Muscle of leg (tissue), 11 donors: ENCODE measurements around the gene ADARB2. TPM values are rescaled to one million over a fixed set of nuclear protein-coding genes. Genes with fewer than 3 reads are reported as not detected.

ENCODE experiments used
- DNase-seq: peaks from one replicate; pipeline ENCODE4 v3.0.0; 2013
- H3K27ac ChIP-seq: one replicate; pipeline ENCODE4 v1.5.1; 2013; ENCODE audit warnings: mild to moderate bottlenecking, low read length, control low read depth
- H3K27me3 ChIP-seq: one replicate; pipeline ENCODE4 v1.6.1; 2013; ENCODE audit warnings: low read length; ENCODE audit not compliant: control insufficient read depth, insufficient read depth
- H3K36me3 ChIP-seq: one replicate; pipeline ENCODE4 v1.6.1; 2013; ENCODE audit warnings: low read length; ENCODE audit not compliant: control insufficient read depth, insufficient read depth
- H3K4me1 ChIP-seq: one replicate; pipeline ENCODE4 v1.6.1; 2013; ENCODE audit warnings: low read length; ENCODE audit not compliant: control insufficient read depth, insufficient read depth
- H3K4me3 ChIP-seq: one replicate; pipeline ENCODE4 v1.5.1; 2013; ENCODE audit warnings: low read length, control low read depth
- H3K9me3 ChIP-seq: replicated peaks from 2 replicates; pipeline ENCODE4 v1.6.1; 2013; ENCODE audit warnings: low read depth, low read length; ENCODE audit not compliant: control insufficient read depth
- WGBS: methylation state at CpG from one replicate; pipeline ENCODE4 v1.1.5; 2013; ENCODE audit warnings: missing lambda C conversion rate; ENCODE audit not compliant: insufficient coverage; 5-methylcytosine and 5-hydroxymethylcytosine counted together
- polyA plus RNA-seq, 8 donors: library from polyadenylated mRNA; unstranded; fragments of 120-200 nt; gene quantifications; one replicate each; pipeline versions ENCODE4 v1.2.1 to v1.2.3, GENCODE V29; 2013; ENCODE audit warnings: inconsistent platforms in 1 of 8, low replicate concordance in 1 of 8; ENCODE audit not compliant: insufficient read length in 8 of 8, insufficient read depth in 1 of 8
- total RNA-seq: library from RNA; stranded (reverse); fragments of 120-200 nt; gene quantifications from one replicate; pipeline ENCODE4 v1.2.4, GENCODE V29; 2013

ADARB2 gene
- total and polyA plus RNA-seq, 9 donors, result 0.13 to 0.38 (median 0.23) TPM

- Histone ChIP-seq H3K36me3 (no peaks in the 10 kb centered on the region), H3K4me3 (no peak overlapping the region), H3K9me3 (no peaks in the 10 kb centered on the region), H3K27me3 (no peaks in the 10 kb centered on the region), H3K27ac (no peak overlapping the region), H3K4me1 (no peaks in the 10 kb centered on the region)
- DNase-seq, result no peak
- 86% methylated on average over 12 of the region's 12 CpGs for WGBS
These were observed 579.3 kb downstream of the ADARB2 start for GRCh38 chr10:1158066-1158465.

GRCh38 chr10:1157615-1157933 lies 579.8 kb downstream of the ADARB2 start:
- 90% methylated on average over 3 of the region's 4 CpGs for WGBS
- no peaks in the 10 kb centered on the region for H3K27me3 ChIP-seq
- H3K36me3 ChIP-seq, result no peaks in the 10 kb centered on the region
- H3K9me3 ChIP-seq, result no peaks in the 10 kb centered on the region
- H3K27ac ChIP-seq, result no peak overlapping the region
- H3K4me1 ChIP-seq, result no peaks in the 10 kb centered on the region
- H3K4me3 ChIP-seq, result no peak overlapping the region
- no peak for DNase-seq

GRCh38 chr10:1156921-1157614 lies 580.3 kb downstream of the ADARB2 start:
- Histone ChIP-seq H3K27ac (no peak overlapping the region), H3K36me3 (no peaks in the 10 kb centered on the region), H3K9me3 (no peaks in the 10 kb centered on the region), H3K27me3 (no peaks in the 10 kb centered on the region), H3K4me3 (no peak overlapping the region), H3K4me1 (no peaks in the 10 kb centered on the region)
- no peak for DNase-seq
- 71% methylated on average over 8 of the region's 17 CpGs for WGBS

DNA sequence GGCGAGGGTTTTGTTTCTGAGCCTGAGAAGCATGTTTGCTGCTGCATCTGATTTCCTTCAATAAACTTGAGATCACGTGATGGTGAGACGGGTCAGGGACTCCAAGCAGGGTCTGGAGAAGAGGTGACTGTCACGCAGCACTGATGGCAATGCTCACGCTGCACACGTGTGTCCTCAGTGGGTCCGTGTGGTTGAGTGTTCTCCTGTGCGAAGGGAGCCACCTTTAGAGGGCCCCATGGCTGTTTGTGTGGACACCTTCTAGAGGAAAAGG lies 580.8 kb downstream of the ADARB2 start:
- no peaks in the 10 kb centered on the region for H3K9me3 ChIP-seq
- no peaks in the 10 kb centered on the region for H3K36me3 ChIP-seq
- H3K27me3 ChIP-seq, result no peaks in the 10 kb centered on the region
- H3K27ac ChIP-seq, result no peak overlapping the region
- WGBS, result 80% methylated on average over 7 of the region's 8 CpGs
- no peak overlapping the region for H3K4me3 ChIP-seq
- no peaks in the 10 kb centered on the region for H3K4me1 ChIP-seq
- no peak for DNase-seq

DNA sequence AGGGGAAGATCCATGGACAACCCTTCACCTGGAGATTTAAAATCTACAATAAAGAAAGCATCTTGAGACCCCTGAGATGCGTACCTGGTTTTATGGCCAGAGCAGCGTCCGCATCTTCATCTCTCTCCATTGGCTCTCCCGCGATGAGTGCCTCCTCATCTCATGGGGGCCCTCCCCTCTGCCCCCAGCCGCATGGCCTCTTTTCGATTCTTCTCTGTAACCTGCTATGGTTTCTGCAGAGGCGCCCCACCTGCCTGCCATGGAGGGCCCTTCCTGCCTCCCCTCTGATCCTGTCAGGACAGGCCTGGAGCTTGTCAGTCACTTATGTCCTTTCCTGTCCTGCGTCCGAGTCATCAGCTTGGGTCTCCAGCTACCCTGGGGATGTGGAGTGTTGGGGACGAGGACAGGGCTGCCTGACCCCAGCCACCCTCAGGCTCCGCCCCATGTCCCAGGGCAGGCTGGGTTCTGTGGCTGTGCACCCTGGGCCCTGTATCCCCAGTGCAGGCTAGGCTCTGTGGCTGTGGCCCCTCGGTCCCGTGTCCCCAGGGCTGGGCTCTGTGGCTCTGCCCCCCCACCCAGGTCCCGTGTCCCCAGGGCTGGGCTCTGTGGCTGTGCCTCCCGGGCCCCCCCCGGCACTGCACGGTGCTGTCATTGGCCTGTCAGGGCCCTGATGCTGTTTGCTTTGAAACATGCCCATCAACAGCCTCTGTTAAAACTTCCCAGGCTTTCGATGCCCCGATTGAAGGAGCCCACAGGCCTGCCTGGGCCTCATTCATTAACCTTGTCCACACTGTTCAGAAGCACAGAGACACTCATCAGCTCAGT lies 581.3 kb downstream of the ADARB2 start:
- DNase-seq, result no peak
- no peaks in the 10 kb centered on the region for H3K4me1 ChIP-seq
- H3K27me3 ChIP-seq, result no peaks in the 10 kb centered on the region
- no peaks in the 10 kb centered on the region for H3K9me3 ChIP-seq
- WGBS, result 82% methylated on average over 19 of the region's 20 CpGs
- no peak overlapping the region for H3K4me3 ChIP-seq
- H3K36me3 ChIP-seq, result no peaks in the 10 kb centered on the region
- H3K27ac ChIP-seq, result no peak overlapping the region

- Histone ChIP-seq H3K27me3 (no peaks in the 10 kb centered on the region), H3K36me3 (no peaks in the 10 kb centered on the region), H3K27ac (no peak overlapping the region), H3K4me1 (no peaks in the 10 kb centered on the region), H3K9me3 (no peaks in the 10 kb centered on the region), H3K4me3 (no peak overlapping the region)
- 52% methylated on average over 6 of the region's 9 CpGs for WGBS
- DNase-seq, result no peak
These were observed 582.6 kb downstream of the ADARB2 start for GRCh38 chr10:1154531-1155295.

GRCh38 chr10:1153805-1154351 lies 583.4 kb downstream of the ADARB2 start:
- no peak overlapping the region for H3K4me3 ChIP-seq
- no peaks in the 10 kb centered on the region for H3K36me3 ChIP-seq
- no peaks in the 10 kb centered on the region for H3K27me3 ChIP-seq
- H3K27ac ChIP-seq, result no peak overlapping the region
- DNase-seq, result no peak
- no peaks in the 10 kb centered on the region for H3K9me3 ChIP-seq
- no peaks in the 10 kb centered on the region for H3K4me1 ChIP-seq
- WGBS, result 43% methylated on average over 17 of the region's 20 CpGs

DNA sequence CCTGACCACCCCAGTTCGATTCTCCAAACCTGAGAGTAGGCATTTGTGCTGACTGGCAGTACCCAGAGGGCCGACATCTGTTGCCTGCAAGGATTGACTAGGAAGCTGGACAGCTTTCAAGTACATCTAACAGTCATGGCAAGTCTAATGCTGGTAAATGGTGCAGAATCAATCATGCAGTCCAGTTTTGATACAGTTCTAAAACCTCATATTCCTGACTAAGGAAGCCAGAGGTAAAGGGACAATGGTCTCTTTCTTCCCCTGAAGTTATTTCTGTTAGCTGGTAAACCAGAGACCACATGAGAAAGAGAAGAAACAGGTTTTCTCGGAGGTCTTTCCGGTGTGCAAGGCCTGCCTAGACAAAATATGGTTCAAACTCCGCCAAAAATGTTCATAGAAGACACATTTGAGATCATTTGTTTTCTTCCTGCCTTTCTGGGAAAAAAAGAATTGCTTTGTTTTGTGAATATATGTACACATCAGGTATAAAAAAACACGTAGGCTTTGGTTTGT lies 584.0 kb downstream of the ADARB2 start:
- no peak for DNase-seq
- H3K4me1 ChIP-seq, result no peaks in the 10 kb centered on the region
- H3K4me3 ChIP-seq, result no peak overlapping the region
- H3K9me3 ChIP-seq, result no peaks in the 10 kb centered on the region
- 87% methylated on average over 5 of the region's 6 CpGs for WGBS
- no peak overlapping the region for H3K27ac ChIP-seq
- no peaks in the 10 kb centered on the region for H3K27me3 ChIP-seq
- H3K36me3 ChIP-seq, result no peaks in the 10 kb centered on the region

- Histone ChIP-seq H3K36me3 (no peaks in the 10 kb centered on the region), H3K27me3 (no peaks in the 10 kb centered on the region), H3K27ac (no peak overlapping the region), H3K9me3 (no peaks in the 10 kb centered on the region), H3K4me1 (no peaks in the 10 kb centered on the region), H3K4me3 (no peak overlapping the region)
- no peak for DNase-seq
- 87% methylated on average over 29 of the region's 32 CpGs for WGBS
These were observed 584.7 kb downstream of the ADARB2 start for GRCh38 chr10:1152386-1153250.
